ENCODE measurements around the gene TMIGD1. TPM values are rescaled to one million over a fixed set of nuclear protein-coding genes. Genes with fewer than 3 reads are reported as not detected.

TMIGD1 gene
- total and polyA plus RNA-seq, 2 donors (not counting 3 experiments of a cell fraction or from before 2014, with no cell fraction given): not detected

GRCh38 chr17:30332057-30332542 is 1.8 kb downstream of the TMIGD1 start:
- H3K9ac ChIP-seq (replicated peaks; ENCODE audit: extremely low read depth, insufficient read depth, low read length): no peak overlapping the region
- no peaks in the 10 kb centered on the region for H3K4me1 ChIP-seq (ENCODE audit: control insufficient read depth, extremely low read depth, insufficient read depth, low read length)
- no TSS peak for BruUV-seq (replicated peaks)
- H3K79me2 ChIP-seq (ENCODE audit: control insufficient read depth, insufficient read depth, low read length): no peaks in the 10 kb centered on the region
- H3K27ac ChIP-seq (ENCODE audit: insufficient read depth, low read depth, low read length): no peak overlapping the region
- no peak overlapping the region for H3K4me3 ChIP-seq (replicated peaks in 1 of 3; ENCODE audit: insufficient read depth in 1 of 3, low read depth in 1 of 3, low read length in 3 of 3)
- H3K9me1 ChIP-seq (replicated peaks; ENCODE audit: control insufficient read depth, extremely low read depth, insufficient read depth, low read length): no peaks in the 10 kb centered on the region
- H4K20me1 ChIP-seq (replicated peaks; ENCODE audit: control insufficient read depth, extremely low read depth, insufficient read depth, low read length): no peaks in the 10 kb centered on the region
- peak; percentile 49 for TF ChIP-seq FOS (IDR thresholded peaks at IDR 0.05; ENCODE audit: borderline replicate concordance, insufficient read depth, low read length)
- no peak for TF ChIP-seq MAX (IDR thresholded peaks at IDR 0.05; ENCODE audit: insufficient read depth, insufficient read length)
- H3K4me2 ChIP-seq (ENCODE audit: insufficient read depth, low read length): no peak overlapping the region
- no peak overlapping the region for H2AFZ ChIP-seq (ENCODE audit: low read depth, low read length)
- DNase-seq (ENCODE audit: low read depth, low spot score): no peak
- intact Hi-C loops (cut with micrococcal nuclease): no loop called here
- dilution Hi-C loops (cut with MboI; ENCODE audit: extremely low pct_ligation_motif_present, low sequenced_read_pairs): no loop called here
- POLR2A ChIA-PET: no interaction called here
- no peaks in the 10 kb centered on the region for H3K36me3 ChIP-seq (ENCODE audit: control insufficient read depth in 2 of 2, extremely low read depth in 1 of 2, insufficient read depth in 2 of 2, low read length in 2 of 2)
- peak; percentile 59 for FAIRE-seq
- CTCF ChIA-PET: interaction anchor here (1.2 kb wide), 1 partner anchor 239 kb away, joined by 4 read pairs; no protein-coding TSS in a partner anchor
- H3K9me3 ChIP-seq (replicated peaks; ENCODE audit: control insufficient read depth, insufficient read depth, low read length): no peaks in the 10 kb centered on the region
- H3K27me3 ChIP-seq (ENCODE audit: control insufficient read depth in 2 of 2, insufficient read depth in 2 of 2, low read length in 2 of 2): peaks cover 0 to 2% of the 10 kb centered on the region in 2 experiments

- FAIRE-seq (no peak), DNase-seq (ENCODE audit: low read depth, low spot score) (no peak)
- no peak overlapping the region for H3K4me2 ChIP-seq (ENCODE audit: insufficient read depth, low read length)
- H4K20me1 ChIP-seq (replicated peaks; ENCODE audit: control insufficient read depth, extremely low read depth, insufficient read depth, low read length): no peaks in the 10 kb centered on the region
- BruUV-seq (replicated peaks): no TSS peak
- H3K4me1 ChIP-seq (ENCODE audit: control insufficient read depth, extremely low read depth, insufficient read depth, low read length): no peaks in the 10 kb centered on the region
- H2AFZ ChIP-seq (ENCODE audit: low read depth, low read length): no peak overlapping the region
- H3K9me1 ChIP-seq (replicated peaks; ENCODE audit: control insufficient read depth, extremely low read depth, insufficient read depth, low read length): no peaks in the 10 kb centered on the region
- no peaks in the 10 kb centered on the region for H3K36me3 ChIP-seq (ENCODE audit: control insufficient read depth in 2 of 2, extremely low read depth in 1 of 2, insufficient read depth in 2 of 2, low read length in 2 of 2)
- intact Hi-C loops (cut with micrococcal nuclease) (no loop called here), dilution Hi-C loops (cut with MboI; ENCODE audit: extremely low pct_ligation_motif_present, low sequenced_read_pairs) (no loop called here)
- no peak overlapping the region for H3K4me3 ChIP-seq (replicated peaks in 1 of 3; ENCODE audit: insufficient read depth in 1 of 3, low read depth in 1 of 3, low read length in 3 of 3)
- H3K27ac ChIP-seq (ENCODE audit: insufficient read depth, low read depth, low read length): no peak overlapping the region
- H3K9ac ChIP-seq (replicated peaks; ENCODE audit: extremely low read depth, insufficient read depth, low read length): no peak overlapping the region
- no peaks in the 10 kb centered on the region for H3K79me2 ChIP-seq (ENCODE audit: control insufficient read depth, insufficient read depth, low read length)
- ChIA-PET POLR2A (no interaction called here), CTCF (interaction anchor here (0.9 to 3.0 kb wide), 7 partner anchors 8 to 234 kb away, joined by 3 to 23 read pairs (median 4); partner anchors contain the start of gene TMIGD1)
- H3K27me3 ChIP-seq (ENCODE audit: control insufficient read depth in 2 of 2, insufficient read depth in 2 of 2, low read length in 2 of 2): peaks cover 0 to 2% of the 10 kb centered on the region in 2 experiments
- TF ChIP-seq CTCF (IDR thresholded peaks at IDR 0.05; ENCODE audit: extremely low read depth in 1 of 2, insufficient read depth in 1 of 2, low read depth in 1 of 2, low read length in 2 of 2): no peak
- TF ChIP-seq MYC (IDR thresholded peaks at IDR 0.05; ENCODE audit: low read depth, low read length): no peak
- no peak for TF ChIP-seq GATA2 (IDR thresholded peaks at IDR 0.05; ENCODE audit: insufficient read depth, insufficient read length, low read depth, low read length)
- no peak for TF ChIP-seq POLR2AphosphoS5 (IDR thresholded peaks at IDR 0.05; ENCODE audit: insufficient read depth, low read depth, low read length)
- no peak for TF ChIP-seq POLR2A (IDR thresholded peaks at IDR 0.05; ENCODE audit: low read depth, low read length)
- no peak for TF ChIP-seq FOS (IDR thresholded peaks at IDR 0.05; ENCODE audit: borderline replicate concordance, insufficient read depth, low read length)
- no peak for TF ChIP-seq MAX (IDR thresholded peaks at IDR 0.05; ENCODE audit: insufficient read depth, insufficient read length)
- no peak for TF ChIP-seq EZH2 (IDR thresholded peaks at IDR 0.05; ENCODE audit: borderline replicate concordance, low read depth, low read length, severe bottlenecking)
- H3K9me3 ChIP-seq (replicated peaks; ENCODE audit: control insufficient read depth, insufficient read depth, low read length): no peaks in the 10 kb centered on the region
Observed at GRCh38 chr17:30326809-30327208, 7.0 kb downstream of the TMIGD1 start.
